Skin of body (tissue), 3 donors: ENCODE measurements around the gene GPR32. TPM values are rescaled to one million over a fixed set of nuclear protein-coding genes. Genes with fewer than 3 reads are reported as not detected.
"Not testable (repeated sequence)": the region's sequence is repeated elsewhere in the genome, so short reads cannot be mapped to it uniquely, and the experiment has no call there.

ENCODE experiments used
- DNase-seq: peaks from one replicate; lab custom pipeline; 2025; lab: John Stamatoyannopoulos, UW
- small RNA-seq: library from RNA; depleted of rRNA; stranded (forward); fragments of <200 nt; gene quantifications from one replicate; pipeline ENCODE3, GENCODE V24; 2014; ENCODE audit warnings: low replicate concordance
- total RNA-seq: library from RNA; depleted of rRNA; stranded (reverse); fragments of >200 nt; gene quantifications from one replicate; pipeline ENCODE4 v1.2.3, GENCODE V29; 2014

The GPR32 gene
- total RNA-seq, 1 donor from 2014 or later, result not detected

DNA sequence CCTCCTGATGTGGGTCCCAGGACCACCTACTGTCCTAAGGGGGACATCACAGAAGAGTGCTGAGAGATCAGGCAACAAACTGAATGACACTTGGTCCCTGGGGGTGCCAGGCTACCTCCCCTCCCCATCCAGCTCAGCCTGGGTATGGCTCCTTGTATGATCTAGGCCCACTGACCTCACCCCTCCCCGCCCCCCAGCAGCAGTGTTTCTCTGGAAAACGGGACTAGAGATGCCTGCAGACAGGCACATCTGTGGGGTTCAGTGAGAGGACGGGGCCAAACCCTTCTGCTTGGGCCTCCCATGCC, 29.2 kb downstream of the GPR32 start:
- DNase-seq, result no peak

DNA sequence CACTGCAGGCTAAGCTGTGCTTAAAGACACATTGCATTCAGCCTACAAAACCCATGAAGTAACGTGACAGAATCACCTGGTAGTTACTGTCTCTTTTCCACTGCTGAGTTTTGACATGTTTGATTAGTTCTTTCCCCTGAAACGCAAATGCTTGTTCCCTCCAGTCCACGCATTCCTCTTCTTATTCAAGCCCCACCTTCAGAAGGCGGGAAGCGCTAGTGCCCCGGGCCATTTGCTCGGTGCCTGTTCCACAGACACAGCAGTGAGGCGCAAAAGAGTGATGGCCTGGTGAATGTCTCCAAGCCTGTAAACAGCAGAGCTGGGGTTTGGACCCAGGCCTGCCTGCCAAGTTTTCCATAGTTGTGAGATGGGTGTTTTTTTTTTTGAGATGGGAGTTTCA, 30.8 kb downstream of the GPR32 start:
- no peak for DNase-seq

- no peak for DNase-seq
Observed at GRCh38 chr19:50803633-50804419, 33.6 kb downstream of the GPR32 start.

- peak; percentile 99 for DNase-seq
Observed at GRCh38 chr19:50804420-50805272, 34.4 kb downstream of the GPR32 start.

DNA sequence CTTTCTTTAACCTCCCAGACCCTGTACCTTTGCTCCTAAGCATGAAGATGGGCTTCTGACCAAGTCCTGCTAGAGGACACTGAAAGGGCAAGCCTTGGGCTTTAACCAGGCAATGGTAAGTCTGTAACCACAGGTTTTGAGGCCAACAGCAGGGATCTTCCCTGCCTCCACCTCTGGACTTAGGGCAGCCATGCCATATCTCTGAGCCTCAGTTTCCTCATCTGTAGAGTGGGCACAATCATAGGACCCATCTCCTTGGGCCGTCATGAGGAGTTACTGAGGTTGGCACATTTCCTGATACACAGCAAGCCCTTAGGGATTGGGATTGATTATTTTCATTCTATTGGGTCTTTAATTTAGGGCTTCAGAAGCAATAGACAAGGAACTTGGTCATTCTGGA, 38.6 kb downstream of the GPR32 start:
- no peak for DNase-seq

GRCh38 chr19:50811622-50812238, 41.5 kb downstream of the GPR32 start:
- not testable (repeated sequence) for DNase-seq

DNA sequence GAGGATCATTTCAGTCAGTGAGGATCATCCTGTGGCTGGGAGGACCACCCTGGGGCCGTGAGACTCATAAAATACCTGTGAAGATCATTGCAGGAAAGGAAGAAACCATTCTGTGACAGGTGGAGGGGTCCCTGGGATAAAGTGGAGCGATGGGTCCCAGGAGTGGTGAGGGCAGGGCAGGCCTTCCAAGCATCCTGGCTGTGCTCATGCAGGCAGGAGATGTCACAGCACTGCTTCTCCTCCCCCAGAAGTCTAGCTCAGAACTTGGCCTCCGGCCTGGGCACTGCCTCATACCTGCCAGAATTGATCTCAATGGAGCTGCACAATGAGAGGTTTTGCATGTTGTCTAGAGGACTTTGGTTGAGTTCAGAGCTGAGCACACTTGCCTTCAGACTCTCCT, 42.2 kb downstream of the GPR32 start:
- DNase-seq, result no peak

- no peak for DNase-seq
Observed at GRCh38 chr19:50814883-50815282, 44.6 kb downstream of the GPR32 start.

DNA sequence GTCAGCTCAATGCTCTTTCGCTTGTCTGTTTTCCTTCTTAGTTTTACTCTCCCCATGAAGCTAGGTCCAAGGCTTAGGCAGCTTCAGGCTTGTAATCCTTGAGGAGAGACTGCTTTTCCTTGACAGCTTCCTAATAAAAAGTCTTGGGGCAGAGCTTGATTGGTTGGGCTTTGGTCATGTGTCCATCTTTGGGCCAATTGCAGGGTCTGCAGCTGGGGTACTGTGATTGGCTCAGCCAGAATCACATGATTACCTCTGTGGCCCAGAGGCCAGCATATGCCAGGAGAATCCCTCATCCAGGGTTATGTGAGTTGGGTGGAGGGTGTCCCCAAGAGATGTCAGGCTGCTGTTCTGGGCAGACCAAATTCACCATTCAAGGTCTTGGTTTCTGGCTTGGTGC, 45.2 kb downstream of the GPR32 start:
- no peak for DNase-seq

GRCh38 chr19:50817941-50818858, 47.9 kb downstream of the GPR32 start:
- DNase-seq, result no peak

DNA sequence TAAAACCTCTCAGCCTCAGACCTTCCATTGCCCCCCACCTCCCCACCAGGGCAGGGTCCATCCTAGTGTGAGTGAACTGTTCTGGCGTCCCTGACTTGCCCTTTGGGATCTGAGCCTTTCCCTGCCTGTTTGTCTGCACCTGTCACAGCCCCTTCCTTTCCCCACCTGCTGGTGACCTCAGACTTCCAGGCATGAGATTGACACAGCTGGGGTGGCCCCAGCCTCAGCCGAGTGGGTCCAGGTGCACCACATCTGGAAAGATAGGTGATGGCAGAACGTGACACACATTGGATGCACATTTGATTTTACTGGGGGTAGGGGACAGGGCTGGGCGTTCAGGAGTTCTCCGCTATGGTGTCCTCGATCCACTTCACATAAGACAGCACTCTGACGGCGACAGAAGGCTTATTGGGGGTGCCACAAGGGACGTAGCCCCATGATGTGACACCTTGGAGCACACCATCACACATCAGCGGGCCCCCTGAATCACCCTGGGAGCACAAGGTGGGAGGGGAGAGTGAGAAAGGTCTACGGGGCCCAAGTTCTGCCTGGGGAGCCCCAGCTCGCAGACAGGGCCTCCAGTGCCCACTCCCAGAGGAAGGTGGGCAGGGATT, 48.7 kb downstream of the GPR32 start:
- DNase-seq, result no peak

DNA sequence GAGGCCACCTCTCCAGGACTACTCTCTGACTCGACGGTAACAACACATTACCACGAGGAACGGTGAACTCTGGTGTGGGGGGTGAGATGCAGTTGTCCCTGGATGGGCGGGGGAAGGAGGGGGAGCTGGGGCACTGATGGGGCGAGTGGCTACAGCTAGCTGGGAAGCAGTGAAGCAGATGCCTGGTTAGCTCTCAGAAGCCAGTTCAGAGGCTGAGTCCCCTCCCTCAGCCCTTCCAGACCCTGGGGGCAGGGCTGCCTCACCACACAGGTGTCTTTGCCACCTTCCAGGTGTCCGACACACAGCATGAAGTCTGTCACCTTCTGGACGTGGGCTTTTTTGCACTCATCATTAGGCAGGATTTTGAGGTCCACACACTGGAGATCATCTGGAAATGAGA, 49.4 kb downstream of the GPR32 start:
- no peak for DNase-seq

DNA sequence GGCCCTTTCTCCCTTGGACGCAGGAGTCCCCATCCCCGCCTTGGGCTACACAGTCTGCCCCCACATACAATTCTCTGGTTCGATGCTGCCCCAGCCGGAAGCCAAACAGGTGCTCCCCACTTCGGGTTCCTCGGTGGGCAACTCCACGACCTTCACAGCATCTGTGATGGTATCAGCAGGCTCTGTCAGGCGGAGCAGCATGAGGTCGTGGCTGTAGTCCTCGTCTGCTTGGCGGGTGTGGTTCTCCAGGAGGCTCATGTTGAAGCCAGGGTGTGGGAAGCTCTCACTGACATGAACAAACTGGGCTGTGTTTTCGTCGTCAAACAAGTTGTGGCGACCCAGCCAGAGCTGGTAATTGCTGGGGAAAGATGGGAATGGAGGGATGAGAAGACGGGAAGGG, 49.8 kb downstream of the GPR32 start:
- DNase-seq, result no peak

DNA sequence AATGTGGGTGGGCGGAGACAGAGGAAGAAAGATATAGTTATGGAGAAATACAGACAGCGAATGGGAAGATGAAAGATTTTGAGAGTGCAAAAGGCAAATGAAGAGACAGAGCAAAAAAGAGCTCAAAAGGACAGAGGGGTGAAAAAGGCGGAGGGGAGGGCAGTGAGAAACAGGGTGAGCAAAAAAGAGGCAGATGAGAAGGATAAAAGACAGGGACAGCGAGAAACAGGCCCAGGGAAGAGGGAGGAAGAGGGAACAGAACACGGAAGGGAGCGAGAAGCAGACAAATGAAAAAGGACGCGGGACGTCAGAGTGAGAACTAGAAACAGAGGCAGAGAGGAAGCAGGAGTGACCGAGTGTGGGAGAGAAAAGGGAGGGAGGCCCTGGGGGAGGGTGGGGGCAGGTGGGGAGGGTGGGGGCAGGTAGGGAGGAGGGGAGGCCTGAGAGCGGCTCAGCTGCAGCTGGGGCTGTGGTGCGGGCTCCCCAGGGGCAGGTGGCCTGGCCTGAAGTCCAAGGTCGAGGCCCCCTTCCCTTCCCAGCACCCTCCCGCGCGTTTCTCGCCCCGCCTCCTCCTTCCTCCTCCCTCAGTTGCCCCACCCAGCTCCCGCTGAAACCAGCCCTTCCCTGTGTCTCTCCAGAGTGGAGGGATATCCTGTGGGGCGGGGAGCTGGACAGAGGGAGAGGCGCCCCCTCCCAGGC, 50.4 kb downstream of the GPR32 start:
- no peak for DNase-seq

GRCh38 chr19:50821248-50821612, 51.0 kb downstream of the GPR32 start:
- DNase-seq, result no peak

Small RNA genes lying within 50 kb of the gene (small RNA-seq; reads per million reads assigned to genes)
- gene SNORD88A (299 reads per million, percentile 97 among the genes with 10 or more reads in this experiment), gene SNORD88B (not detected), gene SNORD88C (not detected)

Other genes with a start within 250 kb of the GPR32 start
- gene LRRC4B, start 202.0 kb upstream of the GPR32 start, total RNA-seq, result 5.1 TPM
- gene SYT3, start 130.6 kb upstream of the GPR32 start, total RNA-seq, result 0.10 TPM
- not detected for gene C19orf81, start 121.0 kb upstream of the GPR32 start, total RNA-seq
- 2.9 TPM for gene SHANK1, start 50.7 kb upstream of the GPR32 start, total RNA-seq
- 27.2 TPM for gene CLEC11A, start 47.1 kb upstream of the GPR32 start, total RNA-seq
- not detected for gene ACP4, start 20.0 kb downstream of the GPR32 start, total RNA-seq
- gene KLK1, start 53.3 kb downstream of the GPR32 start, total RNA-seq, result 7.9 TPM
- gene KLK15, start 63.1 kb downstream of the GPR32 start, total RNA-seq, result not detected
- gene KLK3, start 84.5 kb downstream of the GPR32 start, total RNA-seq, result not detected
- gene KLK2, start 103.0 kb downstream of the GPR32 start, total RNA-seq, result not detected
- 0.10 TPM for gene KLK4, start 140.9 kb downstream of the GPR32 start, total RNA-seq
- gene KLK5, start 182.6 kb downstream of the GPR32 start, total RNA-seq, result 21.0 TPM
- 7.3 TPM for gene KLK6, start 199.1 kb downstream of the GPR32 start, total RNA-seq
- gene KLK7, start 213.5 kb downstream of the GPR32 start, total RNA-seq, result 47.5 TPM
- gene KLK8, start 231.1 kb downstream of the GPR32 start, total RNA-seq, result 14.3 TPM
- gene KLK10, start 249.2 kb downstream of the GPR32 start, total RNA-seq, result 22.4 TPM